ENCODE results near the gene TMEM178B.

- TF ChIP-seq ZNF274 (IDR thresholded peaks at IDR 0.05; ENCODE audit: low read length) (no peak), ZNF274 (tag by site-specific recombination; IDR thresholded peaks at IDR 0.05; ENCODE audit: borderline replicate concordance) (no peak), CTCF (tag by site-specific recombination; IDR thresholded peaks at IDR 0.05) (no peak), BCL11A (tag by site-specific recombination; IDR thresholded peaks at IDR 0.05; ENCODE audit: low read depth) (no peak), ZNF660 (tag by site-specific recombination; IDR thresholded peaks at IDR 0.05) (no peak), ZNF639 (tag by site-specific recombination; IDR thresholded peaks at IDR 0.05) (no peak)
Measured at GRCh38 chr7:141397236-141398163, 323.6 kb downstream of the TMEM178B start.
